Activated CD4-positive, CD25-positive, alpha-beta regulatory T cell treated with anti-CD3 and anti-CD28 coated beads, Interleukin-2, amount 50 U/mL, for 72 hours (primary cell): Measurements from ENCODE around the gene MAPK11.
A peak's percentile ranks its signal among the peaks of the same experiment; 100 is the strongest.

ENCODE experiments used
- DNase-seq: peaks from one replicate; pipeline ENCODE4 v3.0.0; 2021

The MAPK11 gene

GRCh38 chr22:50246242-50247175, 23.7 kb downstream of the MAPK11 start:
- DNase-seq = no peak

GRCh38 chr22:50245214-50246072, 24.7 kb downstream of the MAPK11 start:
- no peak for DNase-seq

- DNase-seq = peak; percentile 93
Measured at GRCh38 chr22:50244420-50245213, 25.6 kb downstream of the MAPK11 start, which contains the start of gene TUBGCP6. TUBGCP6 (minus strand) TSS chr22:50245023; CDS start chr22:50244459, 564 bp downstream.

- DNase-seq = no peak
Measured at GRCh38 chr22:50243685-50244419, 26.3 kb downstream of the MAPK11 start.

GRCh38 chr22:50242406-50242949, 27.7 kb downstream of the MAPK11 start:
- DNase-seq = no peak

GRCh38 chr22:50238755-50239154, 31.4 kb downstream of the MAPK11 start:
- no peak for DNase-seq

- DNase-seq = no peak
Measured at GRCh38 chr22:50236731-50237409, 33.3 kb downstream of the MAPK11 start.

GRCh38 chr22:50233223-50233622, 37.0 kb downstream of the MAPK11 start:
- DNase-seq = no peak

- DNase-seq = no peak
Measured at GRCh38 chr22:50232481-50233151, 37.6 kb downstream of the MAPK11 start.

- no peak for DNase-seq
Measured at GRCh38 chr22:50229370-50229769, 40.8 kb downstream of the MAPK11 start.

- no peak for DNase-seq
Measured at GRCh38 chr22:50228366-50228765, 41.8 kb downstream of the MAPK11 start.

- no peak for DNase-seq
Measured at GRCh38 chr22:50227579-50228215, 42.5 kb downstream of the MAPK11 start.

GRCh38 chr22:50226875-50227165, 43.4 kb downstream of the MAPK11 start:
- no peak for DNase-seq

GRCh38 chr22:50226063-50226874, 43.9 kb downstream of the MAPK11 start:
- DNase-seq = no peak

- no peak for DNase-seq
Measured at GRCh38 chr22:50225200-50225969, 44.8 kb downstream of the MAPK11 start.

GRCh38 chr22:50224071-50224470, 46.1 kb downstream of the MAPK11 start:
- no peak for DNase-seq

- no peak for DNase-seq
Measured at GRCh38 chr22:50222508-50222907, 47.7 kb downstream of the MAPK11 start.
